Heart left ventricle (tissue), 16 donors: Measurements from ENCODE around the gene WNT6. TPM values are rescaled to one million over a fixed set of nuclear protein-coding genes. Genes with fewer than 3 reads are reported as not detected.

Experiments used
- ATAC-seq, 4 donors: fragments of 200-7000 bp; cut with Tn5 transposase; one replicate each; pipeline ENCODE4 v1.9.1; 2020 to 2022; ENCODE audit warnings: moderate library complexity in 4 of 4, mild to moderate bottlenecking in 3 of 4, moderate number of reproducible peaks in 1 of 4
- DNase-seq, 5 donors: peaks; one replicate each; pipeline ENCODE4 v3.0.0-alpha.2; 2020
- H3K27ac ChIP-seq, 12 donors: fragments of 200-600 bp; sonication (generic) in 4 of 12; one replicate each; pipeline versions ENCODE4 v1.5.0 to v1.8.0; 2016 to 2022; ENCODE audit warnings: mild to moderate bottlenecking in 2 of 12
- H3K27me3 ChIP-seq, 9 donors: fragments of 200-600 bp; sonication (generic) in 2 of 9; one replicate each; pipeline versions ENCODE4 v1.5.1 to v1.8.0; 2016 to 2022; ENCODE audit warnings: mild to moderate bottlenecking in 3 of 9
- H3K36me3 ChIP-seq, 9 donors: fragments of 200-600 bp; sonication (generic) in 2 of 9; one replicate each; pipeline versions ENCODE4 v1.5.0 to v1.8.0; 2018 to 2022; ENCODE audit warnings: mild to moderate bottlenecking in 2 of 9
- H3K4me1 ChIP-seq, 12 donors: fragments of 200-600 bp; sonication (generic) in 4 of 12; one replicate each; pipeline versions ENCODE4 v1.5.0 to v1.8.0; 2016 to 2022; ENCODE audit warnings: mild to moderate bottlenecking in 3 of 12
- H3K4me3 ChIP-seq, 12 donors: fragments of 200-600 bp; sonication (generic) in 4 of 12; one replicate each; pipeline versions ENCODE4 v1.5.0 to v1.8.0; 2017 to 2022; ENCODE audit warnings: mild to moderate bottlenecking in 9 of 12, moderate library complexity in 4 of 12
- H3K9me3 ChIP-seq, 12 donors: fragments of 200-600 bp; sonication (generic) in 4 of 12; one replicate each; pipeline versions ENCODE4 v1.5.0 to v1.8.0; 2016 to 2022; ENCODE audit warnings: mild to moderate bottlenecking in 1 of 12
- CTCF ChIP-seq, 12 donors: fragments of 200-600 bp; sonication (generic) in 4 of 12; IDR thresholded peaks; one replicate each; pipeline versions ENCODE4 v1.5.0 to v1.8.0; 2018 to 2022; ENCODE audit warnings: antibody characterized with exemption in 12 of 12, mild to moderate bottlenecking in 5 of 12
- POLR2A ChIP-seq, 2 donors: fragments of 450-650 bp; IDR thresholded peaks; one replicate each; pipeline ENCODE4 v1.6.1; 2017; ENCODE audit warnings: antibody characterized with exemption in 2 of 2, mild to moderate bottlenecking in 2 of 2, moderate library complexity in 2 of 2
- WGBS, 4 donors: extraction: QIAGEN DNeasy Blood & Tissue Kit in 2 of 4; methylation state at CpG; one replicate each; pipeline versions ENCODE4 v1.1.5 to v1.1.7; 2013 to 2018; 5-methylcytosine and 5-hydroxymethylcytosine counted together
- intact Hi-C, 10 donors: fragments of 100-400 bp; cut with DNase I; formaldehyde crosslinking; loops; one replicate each; pipeline versions ENCODE4 v1.11.1 to v1.14.2; 2022
- polyA plus RNA-seq, 2 donors: library from polyadenylated mRNA; stranded (reverse); fragments of 200-250 nt; gene quantifications; one replicate each; pipeline ENCODE4 v1.2.3, GENCODE V29; 2013
- total RNA-seq, 9 donors: library from RNA; depleted of rRNA in 2 of 9; stranded (reverse); fragments of >200 nt in 2 of 9; fragmentation: NEBNext Ultra II Directional in 3 of 9; extraction: Animal tissue kit (Norgen Biotek cat#: 25700) in 3 of 9; gene quantifications; one replicate each; pipeline versions ENCODE4 v1.1.0 to v1.2.4, GENCODE V29; 2016 to 2023
- donor health status: ischemic (EF 13 %, LVEDD 7.1; RV severe dilation, severe dysfunction).
- donor health status: healthy with polysubstance abuse.
- donor health status: DM: no; HTN: yes; CAD: no.
- donor health status: DM: no; HTN: no; CAD: no.
- donor health status: ischemic (EF 25% LVEDD 6.9; RV normal size, moderate dysfunction).
- donor health status: ischemic (EF 25% LVEDD 5.7; RV mildly dilated, moderate dysfunction).
- donor health status: healthy.
- donor health status: DM: yes; HTN: yes; CAD: no.
- donor health status: ischemic (EF 35%, LVEDD 5.7; RV mildly dilated, moderate dysfunction).
- donor health status: nonischemic (EF 11% LVEDD 7.7; RV severe dilation, severe dysfunction).
- donor health status: DM: yes; HTN: yes; CAD: no.
- donor health status: PGD.
- donor health status: ischemic (EF 29% LVEDD 5.4; RV normal size, mild dysfunction).
- donor health status: nonischemic (EF 23%, LVEDD 6.1; RV moderate dilation, normal function).

The WNT6 gene
- total and polyA plus RNA-seq, 11 donors = 0.34 to 13.1 (median 1.00) TPM

- intact Hi-C loops = no loop called here
- Histone ChIP-seq H3K27me3 (peaks cover 26 to 85% (median 62%) of the 10 kb centered on the region in 9 donors), H3K27ac (no peak overlapping the region), H3K36me3 (no peaks in the 10 kb centered on the region), H3K9me3 (no peaks in the 10 kb centered on the region), H3K4me1 (peaks cover 0 to 21% (median 3%) of the 10 kb centered on the region in 12 donors), H3K4me3 (no peak overlapping the region)
- 80 to 86% (median 82%) methylated on average over 9 of the region's 9 CpGs for WGBS, 4 donors
- no peak for ATAC-seq
- TF ChIP-seq CTCF (IDR thresholded peaks at IDR 0.05) (no peak), POLR2A (IDR thresholded peaks at IDR 0.05) (no peak)
- peak in 1 of 5 donors; percentile 9 for DNase-seq
Measured at GRCh38 chr2:218869064-218869463, 9.5 kb downstream of the WNT6 start.

GRCh38 chr2:218870984-218871344, 11.4 kb downstream of the WNT6 start:
- intact Hi-C loops = loop anchor here in 4 of 10 donors (10.0 kb wide), 2 partner anchors 254 to 284 kb away; no protein-coding TSS in a partner anchor
- Histone ChIP-seq H3K27ac (no peak overlapping the region), H3K27me3 (peaks cover 29 to 91% (median 65%) of the 10 kb centered on the region in 9 donors), H3K36me3 (no peaks in the 10 kb centered on the region), H3K4me1 (peaks cover 0 to 21% (median 3%) of the 10 kb centered on the region in 12 donors), H3K9me3 (no peaks in the 10 kb centered on the region), H3K4me3 (peak overlapping the region in 7 of 12 donors; percentile 5 to 48 (median 31))
- TF ChIP-seq POLR2A (IDR thresholded peaks at IDR 0.05) (no peak), CTCF (IDR thresholded peaks at IDR 0.05) (no peak)
- DNase-seq (peak in 3 of 5 donors; percentile 44 to 77 (median 57)), ATAC-seq (no peak)
- WGBS, 4 donors = 6 to 14% (median 7%) methylated on average over 2 to 18 of the region's 18 CpGs

GRCh38 chr2:218871345-218872302, 12.0 kb downstream of the WNT6 start:
- H3K9me3 ChIP-seq = no peaks in the 10 kb centered on the region
- DNase-seq (peak in 1 of 5 donors; percentile 61), ATAC-seq (no peak)
- intact Hi-C loops = loop anchor here in 4 of 10 donors (10.0 kb wide), 2 partner anchors 253 to 283 kb away; no protein-coding TSS in a partner anchor
- H3K4me1 ChIP-seq = peaks cover 0 to 24% (median 3%) of the 10 kb centered on the region in 12 donors
- no peak overlapping the region for H3K27ac ChIP-seq
- peaks cover 30 to 98% (median 72%) of the 10 kb centered on the region in 9 donors for H3K27me3 ChIP-seq
- TF ChIP-seq POLR2A (IDR thresholded peaks at IDR 0.05) = no peak
- no peak for TF ChIP-seq CTCF (IDR thresholded peaks at IDR 0.05)
- peak overlapping the region in 8 of 12 donors; percentile 5 to 48 (median 24) for H3K4me3 ChIP-seq
- 5 to 18% (median 10%) methylated on average over 40 to 60 of the region's 60 CpGs for WGBS, 4 donors
- H3K36me3 ChIP-seq = no peaks in the 10 kb centered on the region
